EH (cell line): ENCODE data around the gene AZIN2.
"Not testable (repeated sequence)": the region's sequence is repeated elsewhere in the genome, so short reads cannot be mapped to it uniquely, and the experiment has no call there.

ENCODE experiments used
- DNase-seq: peaks from one replicate; pipeline ENCODE4 v3.0.0-alpha.2; 2015; ENCODE audit warnings: low read depth

AZIN2 gene

GRCh38 chr1:33057095-33057494 is 23.9 kb upstream of the AZIN2 start:
- no peak for DNase-seq

DNA sequence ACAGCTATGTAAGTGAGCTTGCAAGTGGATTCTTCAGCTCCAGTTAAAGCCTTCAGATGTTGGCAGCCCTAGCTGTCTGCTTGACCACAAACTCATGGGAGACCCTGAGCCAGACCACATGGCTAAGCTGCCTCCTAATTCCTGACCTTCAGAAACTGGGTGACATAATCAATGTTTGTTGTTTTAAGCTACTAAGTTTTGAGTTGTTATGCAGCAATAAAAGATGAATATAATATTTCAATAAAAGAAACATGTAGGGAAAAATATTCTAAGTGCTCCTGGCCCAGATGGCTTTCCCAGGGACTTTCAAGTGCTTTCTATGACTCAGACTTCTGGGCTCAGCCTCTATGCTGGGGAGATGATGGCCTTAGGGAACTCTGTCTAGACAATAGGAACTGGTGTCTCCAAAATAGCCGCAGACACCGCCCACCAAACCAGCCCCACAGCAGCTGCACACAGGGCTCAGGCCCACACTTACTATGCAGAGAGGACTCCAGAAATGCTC is 20.3 kb upstream of the AZIN2 start:
- DNase-seq: peak; percentile 98

GRCh38 chr1:33061834-33062233 is 19.1 kb upstream of the AZIN2 start:
- DNase-seq: no peak

- DNase-seq: not testable (repeated sequence)
Measured at GRCh38 chr1:33064284-33064683, 16.7 kb upstream of the AZIN2 start.

DNA sequence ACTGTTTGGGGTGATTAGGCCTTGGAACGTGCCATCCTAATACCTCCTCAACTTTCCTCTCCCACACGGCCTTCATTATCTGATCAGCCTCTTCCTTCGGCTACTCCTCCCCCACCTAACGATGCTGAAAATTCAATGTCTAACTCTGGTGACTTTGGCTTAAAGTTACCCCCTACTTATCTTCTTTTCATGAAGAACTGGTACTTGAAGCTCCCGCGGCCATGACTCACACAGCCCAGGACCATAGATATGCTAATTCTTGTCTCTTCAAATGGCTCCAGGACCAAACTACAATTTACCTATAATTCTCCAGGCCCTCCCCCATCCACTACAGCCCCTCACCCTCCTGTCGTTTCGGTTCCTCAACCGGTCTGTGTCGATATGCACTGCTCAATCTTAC is 15.7 kb upstream of the AZIN2 start:
- no peak for DNase-seq

GRCh38 chr1:33066477-33066876 is 14.5 kb upstream of the AZIN2 start:
- not testable (repeated sequence) for DNase-seq

DNA sequence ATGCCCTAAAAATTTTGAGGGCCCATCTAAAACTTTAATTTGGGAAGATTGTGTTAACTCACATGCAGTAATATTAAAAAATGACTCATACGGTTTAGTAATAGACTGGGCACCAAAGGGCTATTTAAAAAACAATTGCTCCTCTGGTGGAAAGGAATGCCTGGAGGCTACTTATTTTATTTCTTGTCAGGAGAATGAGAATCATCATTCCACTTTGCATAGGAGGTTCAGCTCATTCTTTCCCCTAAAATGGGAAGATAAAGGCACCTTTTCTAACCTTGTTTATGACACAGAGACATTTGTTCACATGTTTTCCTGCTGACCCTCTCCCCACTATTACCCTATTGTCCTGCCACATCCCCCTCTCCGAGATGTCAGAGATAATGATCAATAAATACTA is 12.8 kb upstream of the AZIN2 start:
- peak; percentile 49 for DNase-seq

DNA sequence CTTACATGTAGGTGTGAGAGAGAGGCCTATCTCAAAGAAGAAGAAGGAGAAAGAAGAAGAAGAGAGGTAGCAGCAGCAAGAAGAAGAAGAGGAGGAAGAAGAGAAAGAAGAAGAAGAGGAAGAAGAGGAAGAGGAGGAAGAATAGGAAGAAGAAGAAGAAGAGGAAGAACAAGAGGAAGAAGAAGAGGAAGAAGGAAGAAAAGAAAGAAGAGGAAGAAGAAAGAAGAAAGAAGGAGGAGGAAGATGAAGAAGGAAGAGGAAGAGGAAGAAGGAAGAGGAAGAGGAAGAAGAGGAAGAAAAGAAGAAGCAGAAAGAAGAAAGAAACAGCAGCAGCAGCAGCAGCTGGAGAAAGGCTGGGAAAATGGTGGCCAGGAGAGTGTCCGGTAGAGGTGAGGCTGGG is 10.3 kb upstream of the AZIN2 start:
- DNase-seq: no peak

GRCh38 chr1:33072707-33073106 is 8.2 kb upstream of the AZIN2 start:
- no peak for DNase-seq

DNA sequence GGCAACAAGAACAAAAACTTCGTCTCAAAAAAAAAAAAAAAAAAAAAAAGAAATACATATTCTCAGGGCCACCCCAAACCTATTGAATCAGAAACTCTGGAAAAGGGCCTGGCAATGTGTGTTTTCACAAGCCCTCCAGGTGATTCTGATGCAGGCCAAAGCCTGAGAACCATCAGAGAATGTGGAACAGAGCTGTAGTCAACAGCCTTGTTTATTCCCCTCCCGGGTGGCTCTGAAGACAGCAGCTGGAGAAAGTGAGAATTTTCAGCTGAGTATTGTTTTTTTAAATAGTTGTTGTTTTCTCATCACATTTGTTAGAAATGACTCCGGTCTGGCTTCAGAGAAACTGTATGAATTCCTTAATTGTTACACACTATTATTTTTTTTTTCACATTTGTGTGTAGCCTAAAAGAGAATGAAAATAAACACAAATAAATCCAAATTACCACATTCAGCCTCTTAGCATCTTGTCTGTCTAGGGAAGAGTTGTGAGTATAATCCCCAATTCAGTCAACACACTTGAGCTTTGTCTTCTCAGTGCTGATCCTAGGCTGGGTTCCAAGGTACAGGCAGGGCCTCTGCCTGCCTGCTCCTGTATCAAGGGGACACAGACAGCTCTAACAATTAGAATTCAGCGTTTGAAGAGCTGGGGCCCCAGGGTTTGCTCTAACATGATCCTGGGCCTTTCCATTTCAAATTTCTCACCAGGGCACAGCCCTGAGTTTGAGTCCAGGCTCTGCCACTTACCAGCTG is 6.6 kb upstream of the AZIN2 start:
- no peak for DNase-seq

GRCh38 chr1:33078030-33078591 is 2.8 kb upstream of the AZIN2 start:
- DNase-seq: no peak

GRCh38 chr1:33080373-33080772 is 580 bp upstream of the AZIN2 start:
- no peak for DNase-seq

GRCh38 chr1:33081554-33082305 is 777 bp downstream of the AZIN2 start:
- no peak for DNase-seq

- DNase-seq: peak; percentile 23
Measured at GRCh38 chr1:33082575-33083108, 1.7 kb downstream of the AZIN2 start.

DNA sequence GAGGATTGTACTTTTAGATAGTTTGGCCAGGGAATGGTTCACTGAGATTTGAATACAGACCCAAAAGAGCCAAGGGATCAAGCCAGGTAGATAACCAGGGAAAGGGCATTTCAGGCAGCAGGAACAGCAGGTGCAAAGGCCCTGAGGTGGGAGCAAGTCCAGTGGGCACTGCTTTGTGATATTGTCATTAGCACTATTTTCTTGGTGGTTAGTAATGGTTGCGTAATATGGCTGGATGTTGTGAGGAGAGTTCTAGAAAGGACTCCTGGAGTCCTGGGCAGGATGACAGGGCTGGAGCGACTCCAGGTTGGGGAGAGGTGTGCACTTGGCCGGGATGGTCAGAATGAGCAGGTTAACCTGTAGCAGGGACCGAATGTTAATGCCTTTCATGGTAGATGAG is 4.4 kb downstream of the AZIN2 start:
- DNase-seq: no peak

GRCh38 chr1:33086384-33086850 is 5.5 kb downstream of the AZIN2 start:
- peak; percentile 77 for DNase-seq

DNA sequence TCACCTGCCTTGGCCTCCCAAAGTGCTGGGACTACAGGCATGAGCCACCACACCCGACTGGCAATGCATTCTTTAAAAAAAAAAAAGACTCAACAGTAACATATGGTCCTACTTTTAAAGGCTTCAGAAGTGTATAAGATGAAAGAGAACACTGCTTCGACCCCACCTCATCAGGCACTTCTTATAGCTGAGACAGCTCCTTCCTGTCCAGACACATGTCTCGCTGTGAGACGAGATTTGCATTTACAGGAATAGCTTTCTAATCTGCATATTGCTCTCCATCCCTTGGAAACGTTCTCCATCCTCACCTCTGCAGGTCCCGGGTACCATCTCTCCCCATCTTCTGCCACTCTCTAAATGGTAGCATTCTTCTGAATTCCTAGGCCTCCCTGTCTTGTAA is 6.7 kb downstream of the AZIN2 start:
- no peak for DNase-seq

DNA sequence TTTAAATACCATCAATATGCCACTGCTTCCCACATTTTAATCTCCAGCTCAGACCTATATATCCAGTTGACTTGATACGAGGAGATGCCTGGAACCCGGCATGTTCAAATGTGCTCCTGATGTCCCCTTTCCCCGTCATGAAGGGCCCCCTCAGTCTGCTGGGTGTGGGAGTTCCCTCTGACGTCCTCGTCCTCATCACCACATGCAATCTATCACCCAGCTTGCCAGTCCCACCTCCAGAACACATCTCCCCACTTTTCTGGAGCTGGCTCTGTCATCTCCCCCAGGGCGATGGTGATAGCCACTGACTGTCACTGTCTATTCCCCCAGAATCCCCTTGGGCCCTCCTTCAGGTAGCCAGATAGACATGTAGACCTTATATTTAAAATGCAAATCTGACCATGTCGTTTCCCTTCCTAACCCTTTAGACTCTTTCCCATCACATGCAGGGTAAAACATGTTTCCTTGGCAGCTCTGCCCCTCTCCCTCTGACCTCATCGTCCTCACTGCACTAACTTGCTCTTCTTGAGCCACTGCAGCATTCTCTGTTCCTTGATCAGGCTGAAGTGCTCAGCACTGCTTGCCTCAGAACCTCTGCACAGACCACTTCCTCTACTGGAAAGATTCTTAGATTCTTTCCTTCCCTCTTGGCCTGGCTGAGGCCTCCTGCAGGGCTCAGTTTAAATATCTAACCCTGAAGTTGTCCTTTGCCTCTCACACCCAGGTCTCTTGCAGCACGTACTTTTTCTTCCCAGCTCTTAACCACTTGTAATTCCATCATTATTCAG is 7.4 kb downstream of the AZIN2 start:
- DNase-seq: peak; percentile 44

DNA sequence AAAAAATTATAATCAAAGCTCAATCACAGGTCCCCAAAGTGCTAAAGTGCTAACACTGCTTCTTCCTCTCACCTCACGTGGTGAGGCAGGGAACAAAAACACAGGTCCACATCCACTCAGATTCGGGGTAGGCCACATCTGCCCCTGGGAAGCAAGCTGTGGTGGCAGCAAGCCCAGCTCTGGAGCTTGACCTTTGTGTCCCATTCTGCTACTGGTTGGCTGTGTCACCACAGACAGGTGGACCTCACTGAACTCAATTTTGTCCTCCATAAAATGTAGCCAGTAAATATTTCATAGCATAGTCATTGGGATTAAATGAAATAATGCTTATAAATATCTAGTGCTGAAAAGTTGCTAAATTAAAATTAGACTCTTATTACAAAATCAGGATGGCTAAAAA is 8.5 kb downstream of the AZIN2 start:
- DNase-seq: no peak

GRCh38 chr1:33092438-33092837 is 11.5 kb downstream of the AZIN2 start:
- no peak for DNase-seq

- no peak for DNase-seq
Measured at GRCh38 chr1:33093004-33093403, 12.1 kb downstream of the AZIN2 start.

DNA sequence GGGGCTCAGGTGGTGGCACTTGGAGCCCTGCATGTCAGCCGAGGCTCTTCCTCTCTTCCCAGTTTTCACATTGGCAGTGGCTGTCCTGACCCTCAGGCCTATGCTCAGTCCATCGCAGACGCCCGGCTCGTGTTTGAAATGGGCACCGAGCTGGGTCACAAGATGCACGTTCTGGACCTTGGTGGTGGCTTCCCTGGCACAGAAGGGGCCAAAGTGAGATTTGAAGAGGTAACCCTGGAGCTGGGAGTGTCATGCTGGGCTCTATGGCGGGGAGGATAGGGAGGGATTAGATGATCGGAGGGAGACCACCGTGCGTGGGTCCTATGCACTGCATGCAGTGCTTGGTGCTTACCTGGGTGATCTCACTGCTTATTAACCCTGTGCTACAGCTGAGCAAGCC is 13.5 kb downstream of the AZIN2 start:
- no peak for DNase-seq
